Measurements from ENCODE around the gene TRMT112.

The TRMT112 gene

GRCh38 chr11:64361659-64362058 is 44.3 kb upstream of the TRMT112 start:
- TF ChIP-seq POLR2A (IDR thresholded peaks at IDR 0.05; ENCODE audit: extremely low read depth, insufficient read length) (no peak), MYC (IDR thresholded peaks at IDR 0.05; ENCODE audit: low read depth, low read length) (no peak), MAX (IDR thresholded peaks at IDR 0.05; ENCODE audit: low read depth, low read length) (no peak)
- TF ChIP-seq, protein P1, sequence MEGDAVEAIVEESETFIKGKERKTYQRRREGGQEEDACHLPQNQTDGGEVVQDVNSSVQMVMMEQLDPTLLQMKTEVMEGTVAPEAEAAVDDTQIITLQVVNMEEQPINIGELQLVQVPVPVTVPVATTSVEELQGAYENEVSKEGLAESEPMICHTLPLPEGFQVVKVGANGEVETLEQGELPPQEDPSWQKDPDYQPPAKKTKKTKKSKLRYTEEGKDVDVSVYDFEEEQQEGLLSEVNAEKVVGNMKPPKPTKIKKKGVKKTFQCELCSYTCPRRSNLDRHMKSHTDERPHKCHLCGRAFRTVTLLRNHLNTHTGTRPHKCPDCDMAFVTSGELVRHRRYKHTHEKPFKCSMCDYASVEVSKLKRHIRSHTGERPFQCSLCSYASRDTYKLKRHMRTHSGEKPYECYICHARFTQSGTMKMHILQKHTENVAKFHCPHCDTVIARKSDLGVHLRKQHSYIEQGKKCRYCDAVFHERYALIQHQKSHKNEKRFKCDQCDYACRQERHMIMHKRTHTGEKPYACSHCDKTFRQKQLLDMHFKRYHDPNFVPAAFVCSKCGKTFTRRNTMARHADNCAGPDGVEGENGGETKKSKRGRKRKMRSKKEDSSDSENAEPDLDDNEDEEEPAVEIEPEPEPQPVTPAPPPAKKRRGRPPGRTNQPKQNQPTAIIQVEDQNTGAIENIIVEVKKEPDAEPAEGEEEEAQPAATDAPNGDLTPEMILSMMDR (IDR thresholded peaks at IDR 0.05; ENCODE audit: low read depth, low read length) = no peak
- H3K4me3 ChIP-seq (ENCODE audit: low read depth, low read length) = no peak overlapping the region

DNA sequence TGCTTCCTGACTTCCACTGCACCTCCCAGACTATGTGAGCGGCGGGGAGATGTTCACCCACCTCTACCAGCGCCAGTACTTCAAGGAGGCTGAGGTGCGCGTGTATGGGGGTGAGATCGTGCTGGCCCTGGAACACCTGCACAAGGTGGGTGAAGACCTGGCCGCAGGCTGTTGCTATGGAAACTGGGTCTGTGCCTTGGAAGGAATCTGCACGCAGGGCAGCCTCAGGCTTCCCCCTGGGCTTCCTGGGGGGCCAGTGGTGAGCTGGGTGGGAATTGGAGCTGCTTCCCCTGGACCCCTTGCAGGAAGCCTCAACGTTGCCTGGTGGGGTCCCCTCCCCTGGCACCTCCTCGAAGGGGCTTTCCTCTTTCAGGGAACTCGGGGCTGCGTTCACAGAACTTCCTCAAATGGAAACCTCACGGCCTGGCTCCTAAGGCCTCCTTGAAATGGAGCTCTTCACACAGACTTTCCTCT is 43.1 kb upstream of the TRMT112 start:
- no peak overlapping the region for H3K4me3 ChIP-seq (ENCODE audit: low read depth, low read length)
- peak; percentile 65 for DNase-seq (ENCODE audit: low read depth)
- TF ChIP-seq MAX (IDR thresholded peaks at IDR 0.05; ENCODE audit: low read depth, low read length) = no peak
- no peak for TF ChIP-seq MYC (IDR thresholded peaks at IDR 0.05; ENCODE audit: low read depth, low read length)
- no peak for TF ChIP-seq POLR2A (IDR thresholded peaks at IDR 0.05; ENCODE audit: extremely low read depth, insufficient read length)
- TF ChIP-seq, protein P1 (IDR thresholded peaks at IDR 0.05; ENCODE audit: low read depth, low read length) = no peak

More at GRCh38 chr11:64361659-64362058, 44.3 kb upstream of the TRMT112 start:
- DNase-seq (ENCODE audit: low read depth) = no peak

- TF ChIP-seq POLR2A (IDR thresholded peaks at IDR 0.05; ENCODE audit: extremely low read depth, insufficient read length) (no peak), MAX (IDR thresholded peaks at IDR 0.05; ENCODE audit: low read depth, low read length) (no peak), MYC (IDR thresholded peaks at IDR 0.05; ENCODE audit: low read depth, low read length) (no peak)
- TF ChIP-seq, protein P1 (IDR thresholded peaks at IDR 0.05; ENCODE audit: low read depth, low read length) = no peak
- DNase-seq (ENCODE audit: low read depth) = peak; percentile 40
- H3K4me3 ChIP-seq (ENCODE audit: low read depth, low read length) = peak overlapping the region; percentile 74
Measured at GRCh38 chr11:64359712-64360445, 42.5 kb upstream of the TRMT112 start.

GRCh38 chr11:64358907-64359711 is 41.8 kb upstream of the TRMT112 start, which contains the start of gene RPS6KA4:
RPS6KA4 (plus strand) TSS chr11:64359162; CDS start chr11:64359236, 74 bp downstream.
- H3K4me3 ChIP-seq (ENCODE audit: low read depth, low read length) = peak within 1 kb of the TSS; percentile 74
- TF ChIP-seq, protein P1 (IDR thresholded peaks at IDR 0.05; ENCODE audit: low read depth, low read length) = no peak
- TF ChIP-seq POLR2A (IDR thresholded peaks at IDR 0.05; ENCODE audit: extremely low read depth, insufficient read length) = peak; percentile 71
- TF ChIP-seq MAX (IDR thresholded peaks at IDR 0.05; ENCODE audit: low read depth, low read length) = no peak
- TF ChIP-seq MYC (IDR thresholded peaks at IDR 0.05; ENCODE audit: low read depth, low read length) = no peak; the same call in 1 of the 2 replicates
- peak; percentile 77 for DNase-seq (ENCODE audit: low read depth)

GRCh38 chr11:64358536-64358906 is 41.2 kb upstream of the TRMT112 start:
- TF ChIP-seq, protein P1 (IDR thresholded peaks at IDR 0.05; ENCODE audit: low read depth, low read length) = no peak
- no peak for TF ChIP-seq MAX (IDR thresholded peaks at IDR 0.05; ENCODE audit: low read depth, low read length)
- TF ChIP-seq MYC (IDR thresholded peaks at IDR 0.05; ENCODE audit: low read depth, low read length) = no peak
- no peak for TF ChIP-seq POLR2A (IDR thresholded peaks at IDR 0.05; ENCODE audit: extremely low read depth, insufficient read length)
- peak overlapping the region; percentile 49 for H3K4me3 ChIP-seq (ENCODE audit: low read depth, low read length)

More at GRCh38 chr11:64358536-64358906, 41.2 kb upstream of the TRMT112 start:
- DNase-seq (ENCODE audit: low read depth) = no peak

All from NB4 (cell line).